ENCODE data around the gene HECA. TPM values are rescaled to one million over a fixed set of nuclear protein-coding genes. Genes with fewer than 3 reads are reported as not detected.

The HECA gene
- total RNA-seq, 2 donors from 2014 or later: 5.6 to 6.0 TPM

DNA sequence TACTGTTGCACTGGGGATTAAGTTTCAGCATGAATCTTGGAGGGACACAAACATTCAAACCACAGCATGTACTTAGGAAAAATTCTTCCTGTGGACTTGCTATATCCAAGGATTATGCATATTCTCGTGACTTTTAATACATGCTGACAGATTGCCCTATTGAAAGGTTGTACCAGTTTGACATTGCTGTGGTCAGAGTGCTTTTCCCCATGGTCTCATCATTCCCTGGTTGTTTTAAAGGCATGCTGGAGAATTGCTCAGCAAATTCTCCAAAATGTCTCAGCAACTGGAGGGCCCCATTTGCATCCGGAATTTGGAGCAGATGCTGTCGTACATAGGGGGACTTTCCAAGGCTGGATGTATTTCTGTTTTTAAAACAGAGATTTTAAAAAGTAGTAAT is 7.4 kb downstream of the HECA start:
- Mint-ChIP-seq H3K36me3 (ENCODE audit: low read depth) (no peaks in the 10 kb centered on the region), H3K4me1 (peaks cover 5% of the 10 kb centered on the region), H3K9me3 (no peaks in the 10 kb centered on the region), H3K27me3 (ENCODE audit: insufficient read depth) (no peaks in the 10 kb centered on the region), H3K4me3 (no peak overlapping the region), H3K27ac (no peak overlapping the region)
- 97 to 100% methylated on average over 3 of the region's 3 CpGs for WGBS, 2 experiments (ENCODE audit: insufficient coverage in 1 of 2, insufficient read length in 1 of 2)
- Histone ChIP-seq H3K27me3 (ENCODE audit: control insufficient read depth, insufficient read depth, low read length, poor library complexity, severe bottlenecking) (no peaks in the 10 kb centered on the region), H3K27ac (ENCODE audit: low read depth, low read length) (no peak overlapping the region), H3K4me3 (ENCODE audit: low read length) (no peak overlapping the region), H3K9ac (ENCODE audit: extremely low read depth, low read length, poor library complexity, severe bottlenecking) (no peak overlapping the region), H3K36me3 (ENCODE audit: control insufficient read depth, insufficient read depth, low read length) (no peaks in the 10 kb centered on the region), H3K4me1 (ENCODE audit: control insufficient read depth, insufficient read depth, low read length) (no peaks in the 10 kb centered on the region), H3K9me3 (ENCODE audit: control insufficient read depth, low read length) (no peaks in the 10 kb centered on the region)
- no peak for DNase-seq
- TF ChIP-seq, protein P1, sequence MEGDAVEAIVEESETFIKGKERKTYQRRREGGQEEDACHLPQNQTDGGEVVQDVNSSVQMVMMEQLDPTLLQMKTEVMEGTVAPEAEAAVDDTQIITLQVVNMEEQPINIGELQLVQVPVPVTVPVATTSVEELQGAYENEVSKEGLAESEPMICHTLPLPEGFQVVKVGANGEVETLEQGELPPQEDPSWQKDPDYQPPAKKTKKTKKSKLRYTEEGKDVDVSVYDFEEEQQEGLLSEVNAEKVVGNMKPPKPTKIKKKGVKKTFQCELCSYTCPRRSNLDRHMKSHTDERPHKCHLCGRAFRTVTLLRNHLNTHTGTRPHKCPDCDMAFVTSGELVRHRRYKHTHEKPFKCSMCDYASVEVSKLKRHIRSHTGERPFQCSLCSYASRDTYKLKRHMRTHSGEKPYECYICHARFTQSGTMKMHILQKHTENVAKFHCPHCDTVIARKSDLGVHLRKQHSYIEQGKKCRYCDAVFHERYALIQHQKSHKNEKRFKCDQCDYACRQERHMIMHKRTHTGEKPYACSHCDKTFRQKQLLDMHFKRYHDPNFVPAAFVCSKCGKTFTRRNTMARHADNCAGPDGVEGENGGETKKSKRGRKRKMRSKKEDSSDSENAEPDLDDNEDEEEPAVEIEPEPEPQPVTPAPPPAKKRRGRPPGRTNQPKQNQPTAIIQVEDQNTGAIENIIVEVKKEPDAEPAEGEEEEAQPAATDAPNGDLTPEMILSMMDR (conservative IDR thresholded peaks at IDR 0.05): no peak

DNA sequence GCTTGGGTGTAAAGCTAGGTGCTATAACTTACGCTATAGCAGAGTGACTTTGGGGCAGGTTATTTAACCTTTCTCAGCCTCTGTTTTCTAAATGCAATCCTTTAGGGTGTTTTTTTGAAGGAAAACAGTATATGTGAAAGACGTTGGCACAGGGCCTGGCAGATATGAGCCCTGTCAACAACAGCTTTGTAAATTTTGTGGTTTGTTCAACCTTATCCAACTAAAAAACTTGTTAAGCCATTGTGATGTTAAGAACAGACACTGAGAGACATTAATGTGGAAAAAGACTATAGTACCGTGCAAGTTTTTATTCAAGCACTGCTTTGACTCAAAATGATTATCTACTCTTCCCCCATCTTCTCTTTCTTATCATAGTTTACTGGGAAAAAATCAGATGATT is 8.2 kb downstream of the HECA start:
- Histone ChIP-seq H3K27ac (ENCODE audit: low read depth, low read length) (no peak overlapping the region), H3K36me3 (ENCODE audit: control insufficient read depth, insufficient read depth, low read length) (no peaks in the 10 kb centered on the region), H3K27me3 (ENCODE audit: control insufficient read depth, insufficient read depth, low read length, poor library complexity, severe bottlenecking) (no peaks in the 10 kb centered on the region), H3K4me3 (ENCODE audit: low read length) (no peak overlapping the region), H3K9ac (ENCODE audit: extremely low read depth, low read length, poor library complexity, severe bottlenecking) (no peak overlapping the region), H3K4me1 (ENCODE audit: control insufficient read depth, insufficient read depth, low read length) (no peaks in the 10 kb centered on the region), H3K9me3 (ENCODE audit: control insufficient read depth, low read length) (no peaks in the 10 kb centered on the region)
- no peak for DNase-seq
- whole genome bisulfite sequencing, 2 experiments (ENCODE audit: insufficient coverage in 1 of 2, insufficient read length in 1 of 2): 95 to 100% methylated on average over 1 to 3 of the region's 3 CpGs
- Mint-ChIP-seq H3K27me3 (ENCODE audit: insufficient read depth) (no peaks in the 10 kb centered on the region), H3K27ac (no peak overlapping the region), H3K4me1 (peaks cover 5% of the 10 kb centered on the region), H3K36me3 (ENCODE audit: low read depth) (no peaks in the 10 kb centered on the region), H3K9me3 (no peaks in the 10 kb centered on the region), H3K4me3 (no peak overlapping the region)
- TF ChIP-seq, protein P1 (conservative IDR thresholded peaks at IDR 0.05): no peak

DNA sequence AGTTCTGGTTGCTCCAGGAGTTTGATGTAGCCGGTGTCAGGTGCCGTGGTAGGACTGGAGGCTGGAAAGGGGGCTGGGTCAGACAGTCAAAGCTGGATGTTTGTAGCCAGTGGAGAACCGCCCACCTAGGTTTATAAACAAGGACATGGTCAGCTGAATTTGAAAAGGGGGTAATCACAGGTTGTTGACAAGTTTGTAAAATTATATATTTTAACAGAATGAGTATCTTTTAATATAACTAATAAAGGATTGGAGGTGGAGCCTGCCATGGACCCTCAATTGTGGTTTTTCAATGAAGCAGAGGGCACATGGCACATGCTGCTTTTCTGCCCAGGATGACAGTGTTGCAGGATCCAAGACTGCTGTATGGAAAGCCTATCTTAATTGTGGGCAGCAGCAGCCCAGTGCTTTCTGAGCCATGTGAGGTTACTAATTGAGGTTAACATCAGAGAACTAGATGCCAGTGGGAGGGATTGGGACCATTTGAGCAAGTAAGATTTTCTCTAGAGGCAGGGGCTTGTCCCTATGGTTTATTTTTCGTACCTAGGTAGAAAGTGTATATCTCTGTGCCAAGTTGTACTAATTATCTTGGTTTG is 9.7 kb downstream of the HECA start:
- Histone ChIP-seq H3K27me3 (ENCODE audit: control insufficient read depth, insufficient read depth, low read length, poor library complexity, severe bottlenecking) (no peaks in the 10 kb centered on the region), H3K4me3 (ENCODE audit: low read length) (no peak overlapping the region), H3K36me3 (ENCODE audit: control insufficient read depth, insufficient read depth, low read length) (no peaks in the 10 kb centered on the region), H3K9me3 (ENCODE audit: control insufficient read depth, low read length) (no peaks in the 10 kb centered on the region), H3K27ac (ENCODE audit: low read depth, low read length) (no peak overlapping the region), H3K4me1 (ENCODE audit: control insufficient read depth, insufficient read depth, low read length) (no peaks in the 10 kb centered on the region), H3K9ac (ENCODE audit: extremely low read depth, low read length, poor library complexity, severe bottlenecking) (no peak overlapping the region)
- H3K27ac Mint-ChIP-seq: no peak overlapping the region
- H3K4me1 Mint-ChIP-seq: peaks cover 15% of the 10 kb centered on the region
- TF ChIP-seq, protein P1 (conservative IDR thresholded peaks at IDR 0.05): no peak
- WGBS, 2 experiments (ENCODE audit: insufficient coverage in 1 of 2, insufficient read length in 1 of 2): 95% methylated on average over 4 of the region's 4 CpGs; no CpG with 5 or more reads in 1 of the 2 experiments
- H3K27me3 Mint-ChIP-seq (ENCODE audit: insufficient read depth): no peaks in the 10 kb centered on the region
- DNase-seq: no peak
- H3K36me3 Mint-ChIP-seq (ENCODE audit: low read depth): no peaks in the 10 kb centered on the region
- no peaks in the 10 kb centered on the region for H3K9me3 Mint-ChIP-seq
- H3K4me3 Mint-ChIP-seq: no peak overlapping the region
